SK-N-SH treated with all-trans-retinoic acid at 6 μM for 48 hours (cell line): Measurements from ENCODE around the gene JAK1.
"Not testable (repeated sequence)": the region's sequence is repeated elsewhere in the genome, so short reads cannot be mapped to it uniquely, and the experiment has no call there.

Experiments
- ATAC-seq: fragments of 200-7000 bp; cut with Tn5 transposase; 3 replicates; pipeline ENCODE4 v1.9.1; 2020; ENCODE audit warnings: mild to moderate bottlenecking, moderate library complexity
- ARNTL ChIP-seq: fragments of 450-650 bp; formaldehyde crosslinking; IDR thresholded peaks from 2 replicates; pipeline ENCODE4 v1.5.0; 2020; ENCODE audit warnings: low read depth, mild to moderate bottlenecking, moderate library complexity, borderline replicate concordance
- BACH2 ChIP-seq: fragments of 250-450 bp; sonication (Bioruptor Pico); IDR thresholded peaks from 2 replicates; pipeline ENCODE4 v1.9.0; 2021; ENCODE audit warnings: mild to moderate bottlenecking, borderline replicate concordance
- CREB5 ChIP-seq: fragments of 250-450 bp; sonication (Bioruptor Pico); IDR thresholded peaks from 2 replicates; pipeline ENCODE4 v1.5.1; 2020; ENCODE audit warnings: low read depth, mild to moderate bottlenecking, moderate library complexity
- CSDC2 ChIP-seq: fragments of 250-450 bp; sonication (Bioruptor Pico); IDR thresholded peaks from 2 replicates; pipeline ENCODE4 v1.5.0; 2020; ENCODE audit warnings: mild to moderate bottlenecking, moderate library complexity
- CSRNP3 ChIP-seq: fragments of 250-450 bp; sonication (Bioruptor Pico); IDR thresholded peaks from 2 replicates; pipeline ENCODE4 v1.5.1; 2021; ENCODE audit warnings: mild to moderate bottlenecking, moderate library complexity
- ESRRG ChIP-seq: fragments of 250-450 bp; sonication (Bioruptor Pico); IDR thresholded peaks from 2 replicates; pipeline ENCODE4 v1.6.1; 2021; ENCODE audit warnings: mild to moderate bottlenecking
- GLIS3 ChIP-seq: fragments of 250-450 bp; sonication (Bioruptor Pico); IDR thresholded peaks from 2 replicates; pipeline ENCODE4 v1.5.0; 2020; ENCODE audit warnings: mild to moderate bottlenecking, moderate library complexity
- ISL1 ChIP-seq: fragments of 250-450 bp; sonication (Bioruptor Pico); IDR thresholded peaks from 2 replicates; pipeline ENCODE4 v2.1.2; 2022; ENCODE audit warnings: mild to moderate bottlenecking, moderate library complexity
- OSR1 ChIP-seq: fragments of 250-450 bp; sonication (Bioruptor Pico); IDR thresholded peaks from 2 replicates; pipeline ENCODE4 v1.8.0; 2022; ENCODE audit warnings: moderate library complexity, mild to moderate bottlenecking, inconsistent platforms
- PATZ1 ChIP-seq: fragments of 250-450 bp; sonication (Bioruptor Pico); IDR thresholded peaks from 2 replicates; pipeline ENCODE4 v1.8.0; 2020; ENCODE audit warnings: mild to moderate bottlenecking, moderate library complexity, borderline replicate concordance
- POU6F1 ChIP-seq: fragments of 250-450 bp; sonication (Bioruptor Pico); IDR thresholded peaks from 2 replicates; pipeline ENCODE4 v1.8.0; 2021; ENCODE audit warnings: low read depth, mild to moderate bottlenecking, moderate library complexity, borderline replicate concordance
- PPARA ChIP-seq: fragments of 250-450 bp; sonication (Bioruptor Pico); IDR thresholded peaks from 2 replicates; pipeline ENCODE4 v1.5.0; 2020; ENCODE audit warnings: mild to moderate bottlenecking, borderline replicate concordance
- RARB ChIP-seq: fragments of 250-450 bp; sonication (Bioruptor Pico); IDR thresholded peaks from 2 replicates; pipeline ENCODE4 v1.8.0; 2021; ENCODE audit warnings: mild to moderate bottlenecking, moderate library complexity
- TCF4 ChIP-seq: fragments of 250-450 bp; sonication (Bioruptor Pico); IDR thresholded peaks from 2 replicates; pipeline ENCODE4 v1.8.0; 2021; ENCODE audit warnings: mild to moderate bottlenecking, moderate library complexity, borderline replicate concordance
- TOX ChIP-seq: fragments of 250-450 bp; sonication (Bioruptor Pico); IDR thresholded peaks from 2 replicates; pipeline ENCODE4 v1.8.0; 2021; ENCODE audit warnings: mild to moderate bottlenecking, moderate library complexity, borderline replicate concordance
- TSHZ2 ChIP-seq: fragments of 250-450 bp; sonication (Bioruptor Pico); IDR thresholded peaks from 2 replicates; pipeline ENCODE4 v1.5.0; 2020; ENCODE audit warnings: mild to moderate bottlenecking, moderate library complexity
- ZC3H10 ChIP-seq: fragments of 250-450 bp; sonication (Bioruptor Pico); IDR thresholded peaks from 2 replicates; pipeline ENCODE4 v1.5.1; 2021; ENCODE audit warnings: mild to moderate bottlenecking, moderate library complexity
- ZNF565 ChIP-seq: fragments of 450-650 bp; formaldehyde crosslinking; conservative IDR thresholded peaks from 2 replicates; pipeline ENCODE4 v1.5.0; 2020; ENCODE audit warnings: low read depth, mild to moderate bottlenecking, moderate library complexity
- ZNF70 ChIP-seq: fragments of 450-650 bp; formaldehyde crosslinking; IDR thresholded peaks from 2 replicates; pipeline ENCODE4 v1.5.0; 2020; ENCODE audit warnings: mild to moderate bottlenecking, moderate library complexity

The JAK1 gene

GRCh38 chr1:64826991-64827390 lies 139.4 kb downstream of the JAK1 start:
- no peak for ATAC-seq
- TF ChIP-seq TOX (CRISPR knock-in tag), result no peak
- no peak for TF ChIP-seq CREB5 (CRISPR knock-in tag)
- no peak for TF ChIP-seq PPARA (CRISPR knock-in tag)
- TF ChIP-seq OSR1, result no peak
- TF ChIP-seq RARB (CRISPR knock-in tag), result no peak
- TF ChIP-seq ZNF70 (CRISPR knock-in tag), result no peak
- no peak for TF ChIP-seq ESRRG (CRISPR knock-in tag)
- TF ChIP-seq TCF4 (CRISPR knock-in tag), result no peak

GRCh38 chr1:64823691-64824476 lies 142.5 kb downstream of the JAK1 start:
- ATAC-seq, result peak; percentile 89
- no peak for TF ChIP-seq TOX (CRISPR knock-in tag)
- no peak for TF ChIP-seq CREB5 (CRISPR knock-in tag)
- TF ChIP-seq BACH2, result no peak
- TF ChIP-seq PATZ1, result no peak
- TF ChIP-seq CSRNP3 (CRISPR knock-in tag), result no peak
- no peak for TF ChIP-seq CSDC2 (CRISPR knock-in tag)
- TF ChIP-seq ZC3H10 (CRISPR knock-in tag), result no peak
- TF ChIP-seq GLIS3 (CRISPR knock-in tag), result no peak
- TF ChIP-seq TSHZ2 (CRISPR knock-in tag), result no peak
- no peak for TF ChIP-seq POU6F1 (CRISPR knock-in tag)
- no peak for TF ChIP-seq ZNF565
- no peak for TF ChIP-seq ESRRG (CRISPR knock-in tag)
- no peak for TF ChIP-seq ISL1 (CRISPR knock-in tag)
- TF ChIP-seq ZNF70 (CRISPR knock-in tag), result no peak
- TF ChIP-seq ARNTL, result no peak

- ATAC-seq, result no peak
- TF ChIP-seq CREB5 (CRISPR knock-in tag) (no peak), CSRNP3 (CRISPR knock-in tag) (no peak)
Measured at GRCh38 chr1:64822621-64823020, 143.7 kb downstream of the JAK1 start.

- ATAC-seq, result not testable (repeated sequence)
Measured at GRCh38 chr1:64820572-64820971, 145.8 kb downstream of the JAK1 start.

GRCh38 chr1:64817364-64817763 lies 149.0 kb downstream of the JAK1 start:
- not testable (repeated sequence) for ATAC-seq
